IMR-90 (cell line): ENCODE results near the gene BZW2. TPM values are rescaled to one million over a fixed set of nuclear protein-coding genes. Genes with fewer than 3 reads are reported as not detected.
A peak's percentile ranks its signal among the peaks of the same experiment; 100 is the strongest.

ENCODE experiments used
- ATAC-seq: fragments of 200-7000 bp; cut with Tn5 transposase; 2 replicates; pipeline ENCODE4 v1.9.1; 2020; ENCODE audit warnings: low read depth, mild to moderate bottlenecking, moderate library complexity
- BruUV-seq: library from RNA; stranded (reverse); fragments of 400-500 nt; replicated peaks from 2 replicates; lab custom pipeline; 2021; lab: Mats Ljungman, UMichigan
- CTCF ChIA-PET: fragments of 300-600 bp; formaldehyde crosslinking; extraction: SDS; loops from one replicate; lab custom pipeline; 2021; ENCODE audit warnings: antibody characterized with exemption; lab: Yijun Ruan, JAX
- POLR2A ChIA-PET: fragments of 300-600 bp; sonication (Branson Sonifier 250); formaldehyde crosslinking; loops from one replicate; lab custom pipeline; 2022; ENCODE audit warnings: antibody characterized with exemption; ENCODE audit not compliant: unreplicated experiment; lab: Charles Lee
- DNase-seq: peaks from one replicate; pipeline ENCODE4 v3.0.0; 2013
- H2AFZ ChIP-seq: replicated peaks from 2 replicates; pipeline ENCODE3; 2013; ENCODE audit warnings: low read length, mild to moderate bottlenecking; ENCODE audit not compliant: poor library complexity
- H2AK5ac ChIP-seq: 2 replicates; pipeline ENCODE4 v1.6.1; 2013; ENCODE audit warnings: low read depth, low read length, inconsistent platforms
- H2AK9ac ChIP-seq: replicated peaks from 2 replicates; pipeline ENCODE3; 2013; ENCODE audit warnings: mild to moderate bottlenecking, low read depth, low read length, moderate library complexity; ENCODE audit not compliant: poor library complexity
- H2BK120ac ChIP-seq: 2 replicates; pipeline ENCODE4 v1.6.1; 2013; ENCODE audit warnings: low read depth, low read length, inconsistent platforms
- H2BK15ac ChIP-seq: 3 replicates; pipeline ENCODE4 v1.6.1; 2013; ENCODE audit warnings: low read depth, low read length, inconsistent platforms
- H2BK20ac ChIP-seq: 2 replicates; pipeline ENCODE4 v1.6.1; 2013; ENCODE audit warnings: low read depth, mild to moderate bottlenecking, inconsistent platforms, low read length, moderate library complexity
- H2BK5ac ChIP-seq: 2 replicates; pipeline ENCODE4 v1.6.1; 2013; ENCODE audit warnings: mild to moderate bottlenecking, low read depth, low read length, inconsistent platforms; ENCODE audit not compliant: poor library complexity, severe bottlenecking
- H3K14ac ChIP-seq: replicated peaks from 2 replicates; pipeline ENCODE4 v1.6.1; 2013; ENCODE audit warnings: low read depth, low read length, inconsistent platforms
- H3K18ac ChIP-seq: 2 replicates; pipeline ENCODE4 v1.6.1; 2013; ENCODE audit warnings: low read depth, low read length, control low read depth
- H3K23ac ChIP-seq: 2 replicates; pipeline ENCODE4 v1.6.1; 2013; ENCODE audit warnings: low read depth, low read length, inconsistent platforms
- H3K27ac ChIP-seq: 2 replicates; pipeline ENCODE4 v1.5.1; 2013; ENCODE audit warnings: mild to moderate bottlenecking, control low read depth, low read length; ENCODE audit not compliant: insufficient read depth
- H3K27me3 ChIP-seq: 2 replicates; pipeline ENCODE4 v1.6.1; 2013; ENCODE audit warnings: low read length; ENCODE audit not compliant: control insufficient read depth, insufficient read depth
- H3K36me3 ChIP-seq: 2 replicates; pipeline ENCODE4 v1.6.1; 2013; ENCODE audit warnings: low read length, mixed read lengths; ENCODE audit not compliant: control insufficient read depth, insufficient read depth
- H3K4ac ChIP-seq: 2 replicates; pipeline ENCODE4 v1.6.1; 2013; ENCODE audit warnings: low read depth, low read length, inconsistent platforms
- H3K4me1 ChIP-seq: 2 replicates; pipeline ENCODE4 v1.6.1; 2013; ENCODE audit warnings: low read length, mixed read lengths; ENCODE audit not compliant: control insufficient read depth, insufficient read depth
- H3K4me2 ChIP-seq: 2 replicates; pipeline ENCODE4 v1.6.1; 2013; ENCODE audit warnings: low read depth, mild to moderate bottlenecking, control low read depth, low read length, moderate library complexity
- H3K4me3 ChIP-seq: 2 replicates; pipeline ENCODE4 v1.5.1; 2013; ENCODE audit warnings: low read depth, mild to moderate bottlenecking, control low read depth, low read length, moderate library complexity; ENCODE audit not compliant: insufficient read depth
- H3K56ac ChIP-seq: 2 replicates; pipeline ENCODE4 v1.6.1; 2013; ENCODE audit warnings: low read length, inconsistent platforms; ENCODE audit not compliant: insufficient read depth; ENCODE audit errors: extremely low read depth
- H3K79me1 ChIP-seq, 2 experiments: 2 replicates each; pipeline ENCODE4 v1.6.1; 2013; ENCODE audit warnings: low read length in 2 of 2, inconsistent platforms in 1 of 2, low read depth in 1 of 2
- H3K9ac ChIP-seq: 2 replicates; pipeline ENCODE4 v1.6.1; 2013; ENCODE audit warnings: low read depth, low read length, control low read depth
- H3K9me1 ChIP-seq: 2 replicates; pipeline ENCODE4 v1.6.1; 2013; ENCODE audit warnings: low read length, inconsistent platforms; ENCODE audit not compliant: insufficient read depth
- H3K9me3 ChIP-seq: 2 replicates; pipeline ENCODE4 v1.6.1; 2013; ENCODE audit warnings: low read length; ENCODE audit not compliant: control insufficient read depth, insufficient read depth
- H4K20me1 ChIP-seq: 2 replicates; pipeline ENCODE4 v1.6.1; 2013; ENCODE audit warnings: low read length, inconsistent platforms; ENCODE audit not compliant: insufficient read depth
- H4K5ac ChIP-seq: 2 replicates; pipeline ENCODE4 v1.6.1; 2013; ENCODE audit warnings: mild to moderate bottlenecking, low read depth, low read length, control low read depth
- H4K8ac ChIP-seq, 2 experiments: 2 replicates each; pipeline ENCODE4 v1.6.1; 2013; ENCODE audit warnings: low read depth in 2 of 2, low read length in 2 of 2, control low read depth in 1 of 2, inconsistent platforms in 1 of 2
- H4K91ac ChIP-seq: 2 replicates; pipeline ENCODE4 v1.6.1; 2013; ENCODE audit warnings: low read depth, low read length, inconsistent platforms; ENCODE audit not compliant: insufficient read depth
- BHLHE40 ChIP-seq: fragments of 150-350 bp; IDR thresholded peaks from 2 replicates; pipeline ENCODE4 v1.6.1; 2016; ENCODE audit warnings: mild to moderate bottlenecking, low read depth, low read length
- CEBPB ChIP-seq: IDR thresholded peaks from 2 replicates; pipeline ENCODE4 v1.6.1; 2012; ENCODE audit warnings: low read depth, low read length, improper control_type of control experiment
- CHD1 ChIP-seq: IDR thresholded peaks from 2 replicates; pipeline ENCODE4 v1.6.1; 2012; ENCODE audit warnings: low read depth, low read length, improper control_type of control experiment
- FOS ChIP-seq: fragments of 150-350 bp; IDR thresholded peaks from 2 replicates; pipeline ENCODE4 v1.6.1; 2016; ENCODE audit warnings: low read depth, low read length
- MAFK ChIP-seq: IDR thresholded peaks from 2 replicates; pipeline ENCODE4 v1.6.1; 2012; ENCODE audit warnings: low read depth, low read length, improper control_type of control experiment
- MAZ ChIP-seq: IDR thresholded peaks from 2 replicates; pipeline ENCODE4 v1.6.1; 2012; ENCODE audit warnings: low read depth, mild to moderate bottlenecking, low read length, improper control_type of control experiment, moderate library complexity, borderline replicate concordance
- MXI1 ChIP-seq: IDR thresholded peaks from 2 replicates; pipeline ENCODE4 v1.6.1; 2012; ENCODE audit warnings: low read depth, mild to moderate bottlenecking, low read length, moderate library complexity, borderline replicate concordance
- NFE2L2 ChIP-seq: fragments of 150-350 bp; IDR thresholded peaks from 2 replicates; pipeline ENCODE4 v1.6.1; 2016; ENCODE audit warnings: low read depth, mild to moderate bottlenecking, low read length
- POLR2A ChIP-seq: IDR thresholded peaks from 2 replicates; pipeline ENCODE4 v1.6.1; 2012; ENCODE audit warnings: mild to moderate bottlenecking, low read depth, low read length
- RAD21 ChIP-seq: IDR thresholded peaks from 2 replicates; pipeline ENCODE4 v1.6.1; 2012; ENCODE audit warnings: low read length, improper control_type of control experiment
- RCOR1 ChIP-seq: IDR thresholded peaks from 2 replicates; pipeline ENCODE4 v1.6.1; 2012; ENCODE audit warnings: mild to moderate bottlenecking, low read length, improper control_type of control experiment; ENCODE audit not compliant: insufficient replicate concordance
- RFX5 ChIP-seq: IDR thresholded peaks from 2 replicates; pipeline ENCODE4 v1.8.0; 2012; ENCODE audit warnings: low read depth, mild to moderate bottlenecking, low read length, moderate library complexity
- SMC3 ChIP-seq: fragments of 150-350 bp; IDR thresholded peaks from 2 replicates; pipeline ENCODE4 v1.6.1; 2016; ENCODE audit warnings: low read depth, mild to moderate bottlenecking, antibody characterized with exemption, low read length, moderate library complexity
- WGBS, 2 experiments: methylation state at CpG; one replicate each; pipeline versions ENCODE4 v1.1.5 to v1.1.7; 2013; ENCODE audit warnings: missing lambda C conversion rate in 2 of 2; ENCODE audit not compliant: insufficient read length in 1 of 2; ENCODE audit errors: extremely low coverage in 2 of 2; 5-methylcytosine and 5-hydroxymethylcytosine counted together
- dilution Hi-C: fragments of 300-500 bp; cut with HindIII; formaldehyde crosslinking; loops from one replicate; pipeline ENCODE4 v1.14.3; 2018; ENCODE audit warnings: low sequenced_read_pairs; ENCODE audit not compliant: unreplicated experiment
- in situ Hi-C: fragments of 300-500 bp; cut with MboI; formaldehyde crosslinking; loops from 3 replicates; pipeline ENCODE4 v1.14.3; 2019; ENCODE audit warnings: low sequenced_read_pairs, inconsistent platforms, mixed read lengths
- intact Hi-C: fragments of 100-400 bp; cut with micrococcal nuclease; formaldehyde crosslinking; loops from 2 replicates; pipeline ENCODE4 v1.10.0; 2022
- polyA plus RNA-seq, 3 experiments: library from polyadenylated mRNA; depleted of rRNA; stranded (reverse); fragments of >200 nt; gene quantifications; 2 replicates each; pipeline ENCODE4 v1.2.3, GENCODE V29; 2012; ENCODE audit warnings: low replicate concordance in 1 of 3
- total RNA-seq: library from RNA; depleted of rRNA; stranded (reverse); fragments of >200 nt; gene quantifications from 2 replicates; pipeline ENCODE4 v1.2.3, GENCODE V29; 2012
- TF ChIP-seq, protein P1 (sequence below): fragments of 150-350 bp; IDR thresholded peaks from 2 replicates; pipeline ENCODE4 v1.6.1; 2017; ENCODE audit warnings: mild to moderate bottlenecking, antibody characterized with exemption, low read length, low read depth
- TF ChIP-seq, protein P2 (sequence below): fragments of 150-350 bp; IDR thresholded peaks from 2 replicates; pipeline ENCODE4 v1.6.1; 2016; ENCODE audit warnings: low read depth, mild to moderate bottlenecking, low read length, moderate library complexity, borderline replicate concordance
- TF ChIP-seq, protein P3 (sequence below): conservative IDR thresholded peaks from 2 replicates; pipeline ENCODE4 v1.5.1; 2012; ENCODE audit warnings: mild to moderate bottlenecking, low read depth, low read length, improper control_type of control experiment

Gene BZW2
- total and polyA plus RNA-seq, 2 of the 4 experiments (the other 2 are of a cell fraction): 58.1 to 92.9 TPM

DNA sequence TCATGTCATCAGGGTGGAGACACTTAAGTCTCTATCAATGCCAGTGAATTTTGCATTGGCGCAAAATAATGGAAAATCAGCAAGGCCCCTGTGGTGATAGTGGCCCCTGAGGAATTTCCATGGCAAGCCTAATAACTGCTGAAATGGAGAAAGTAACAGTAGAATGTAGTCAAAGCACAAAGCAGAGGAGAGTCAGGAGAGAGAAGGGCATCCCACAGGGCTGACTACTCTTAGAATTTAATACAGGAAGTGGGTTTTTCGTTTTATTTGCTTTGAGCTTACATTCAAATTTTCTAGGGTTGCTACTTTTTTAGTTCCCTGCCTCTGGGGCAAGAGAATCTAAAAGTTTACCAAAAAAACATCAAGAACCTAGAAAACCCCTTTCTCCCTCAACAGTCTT, 39.0 kb downstream of the BZW2 start:
- Histone ChIP-seq H3K27ac (peak overlapping the region; percentile 67; the same call in 1 of the 2 replicates), H3K56ac (no peak overlapping the region), H3K18ac (peak overlapping the region; percentile 52; the same call in 1 of the 2 replicates), H3K27me3 (no peaks in the 10 kb centered on the region), H3K79me1 (peaks cover 0 to 3% of the 10 kb centered on the region in 2 experiments; a peak in 1 of 4 replicates), H2BK15ac (no peak overlapping the region), H3K14ac (no peak overlapping the region), H2BK120ac (no peak overlapping the region), H4K20me1 (no peaks in the 10 kb centered on the region), H3K4me3 (no peak overlapping the region), H3K4me2 (peak overlapping the region; percentile 31; the same call in 1 of the 2 replicates), H2AK5ac (no peak overlapping the region), H2AFZ (no peak overlapping the region), H2BK5ac (peak overlapping the region; percentile 72), H4K8ac (peak overlapping the region in 1 of 2 experiments; percentile 45; a peak in 2 of 4 replicates), H2AK9ac (no peak overlapping the region), H3K4ac (no peak overlapping the region), H2BK20ac (0 out of 2 replicates have a peak overlapping the region, but pooled peaks have one; percentile 20), H3K36me3 (peaks cover 8% of the 10 kb centered on the region; the same call in 1 of the 2 replicates), H4K91ac (no peak overlapping the region), H3K4me1 (peaks cover 6% of the 10 kb centered on the region), H4K5ac (no peak overlapping the region), H3K23ac (no peak overlapping the region), H3K9me1 (no peaks in the 10 kb centered on the region), H3K9me3 (no peaks in the 10 kb centered on the region), H3K9ac (no peak overlapping the region)
- dilution Hi-C loops: no loop called here
- intact Hi-C loops: loop anchor here (2.0 kb wide), 1 partner anchor 40 kb away; the partner anchor contains the start of gene ANKMY2
- DNase-seq (no peak), ATAC-seq (peak; percentile 57)
- TF ChIP-seq RAD21 (no peak), BHLHE40 (no peak), CEBPB (no peak), RCOR1 (no peak), NFE2L2 (no peak), RFX5 (no peak), MXI1 (no peak), POLR2A (no peak), CHD1 (no peak), MAFK (no peak), MAZ (no peak), SMC3 (no peak), FOS (no peak)
- TF ChIP-seq, protein P1, sequence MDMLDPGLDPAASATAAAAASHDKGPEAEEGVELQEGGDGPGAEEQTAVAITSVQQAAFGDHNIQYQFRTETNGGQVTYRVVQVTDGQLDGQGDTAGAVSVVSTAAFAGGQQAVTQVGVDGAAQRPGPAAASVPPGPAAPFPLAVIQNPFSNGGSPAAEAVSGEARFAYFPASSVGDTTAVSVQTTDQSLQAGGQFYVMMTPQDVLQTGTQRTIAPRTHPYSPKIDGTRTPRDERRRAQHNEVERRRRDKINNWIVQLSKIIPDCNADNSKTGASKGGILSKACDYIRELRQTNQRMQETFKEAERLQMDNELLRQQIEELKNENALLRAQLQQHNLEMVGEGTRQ: no peak
- TF ChIP-seq, protein P2, sequence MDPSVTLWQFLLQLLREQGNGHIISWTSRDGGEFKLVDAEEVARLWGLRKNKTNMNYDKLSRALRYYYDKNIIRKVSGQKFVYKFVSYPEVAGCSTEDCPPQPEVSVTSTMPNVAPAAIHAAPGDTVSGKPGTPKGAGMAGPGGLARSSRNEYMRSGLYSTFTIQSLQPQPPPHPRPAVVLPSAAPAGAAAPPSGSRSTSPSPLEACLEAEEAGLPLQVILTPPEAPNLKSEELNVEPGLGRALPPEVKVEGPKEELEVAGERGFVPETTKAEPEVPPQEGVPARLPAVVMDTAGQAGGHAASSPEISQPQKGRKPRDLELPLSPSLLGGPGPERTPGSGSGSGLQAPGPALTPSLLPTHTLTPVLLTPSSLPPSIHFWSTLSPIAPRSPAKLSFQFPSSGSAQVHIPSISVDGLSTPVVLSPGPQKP: no peak
- TF ChIP-seq, protein P3, sequence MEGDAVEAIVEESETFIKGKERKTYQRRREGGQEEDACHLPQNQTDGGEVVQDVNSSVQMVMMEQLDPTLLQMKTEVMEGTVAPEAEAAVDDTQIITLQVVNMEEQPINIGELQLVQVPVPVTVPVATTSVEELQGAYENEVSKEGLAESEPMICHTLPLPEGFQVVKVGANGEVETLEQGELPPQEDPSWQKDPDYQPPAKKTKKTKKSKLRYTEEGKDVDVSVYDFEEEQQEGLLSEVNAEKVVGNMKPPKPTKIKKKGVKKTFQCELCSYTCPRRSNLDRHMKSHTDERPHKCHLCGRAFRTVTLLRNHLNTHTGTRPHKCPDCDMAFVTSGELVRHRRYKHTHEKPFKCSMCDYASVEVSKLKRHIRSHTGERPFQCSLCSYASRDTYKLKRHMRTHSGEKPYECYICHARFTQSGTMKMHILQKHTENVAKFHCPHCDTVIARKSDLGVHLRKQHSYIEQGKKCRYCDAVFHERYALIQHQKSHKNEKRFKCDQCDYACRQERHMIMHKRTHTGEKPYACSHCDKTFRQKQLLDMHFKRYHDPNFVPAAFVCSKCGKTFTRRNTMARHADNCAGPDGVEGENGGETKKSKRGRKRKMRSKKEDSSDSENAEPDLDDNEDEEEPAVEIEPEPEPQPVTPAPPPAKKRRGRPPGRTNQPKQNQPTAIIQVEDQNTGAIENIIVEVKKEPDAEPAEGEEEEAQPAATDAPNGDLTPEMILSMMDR: no peak
- POLR2A ChIA-PET: no interaction called here
- in situ Hi-C loops: no loop called here
- CTCF ChIA-PET: interaction anchor here (0.6 kb wide), 1 partner anchor 26 kb away, joined by 3 read pairs; no protein-coding TSS in a partner anchor
- BruUV-seq: no TSS peak
- no CpG with 5 or more reads among the region's 2 CpGs for WGBS, 2 experiments
